ENCODE measurements around the gene PDGFB. TPM values are rescaled to one million over a fixed set of nuclear protein-coding genes. Genes with fewer than 3 reads are reported as not detected.

The PDGFB gene
- total RNA-seq, 1 donor from 2014 or later = 0.78 TPM

GRCh38 chr22:39238561-39238960 is 6.2 kb downstream of the PDGFB start:
- intact Hi-C loops (cut with micrococcal nuclease) = loop anchor here (5.0 kb wide), 1 partner anchor 66 kb away; no protein-coding TSS in a partner anchor
- peaks cover 61% of the 10 kb centered on the region for H3K27me3 Mint-ChIP-seq (ENCODE audit: insufficient read depth)
- H3K27ac Mint-ChIP-seq = no peak overlapping the region
- H3K4me1 Mint-ChIP-seq (ENCODE audit: low read depth) = peaks cover 40% of the 10 kb centered on the region
- no peak for DNase-seq (ENCODE audit: low spot score)
- peaks cover 2% of the 10 kb centered on the region for H3K36me3 Mint-ChIP-seq (ENCODE audit: low read depth)
- no peak overlapping the region for H3K4me3 Mint-ChIP-seq
- H3K9me3 Mint-ChIP-seq = no peaks in the 10 kb centered on the region

GRCh38 chr22:39238101-39238466 is 6.7 kb downstream of the PDGFB start:
- intact Hi-C loops (cut with micrococcal nuclease) = loop anchor here (5.0 kb wide), 1 partner anchor 66 kb away; no protein-coding TSS in a partner anchor
- DNase-seq (ENCODE audit: low spot score) = no peak
- H3K36me3 Mint-ChIP-seq (ENCODE audit: low read depth) = peaks cover 2% of the 10 kb centered on the region
- no peaks in the 10 kb centered on the region for H3K9me3 Mint-ChIP-seq
- peaks cover 63% of the 10 kb centered on the region for H3K27me3 Mint-ChIP-seq (ENCODE audit: insufficient read depth)
- H3K4me1 Mint-ChIP-seq (ENCODE audit: low read depth) = peaks cover 40% of the 10 kb centered on the region
- H3K27ac Mint-ChIP-seq = no peak overlapping the region
- H3K4me3 Mint-ChIP-seq = no peak overlapping the region

- no peak for DNase-seq (ENCODE audit: low spot score)
- no peak overlapping the region for H3K4me3 Mint-ChIP-seq
- no peak overlapping the region for H3K27ac Mint-ChIP-seq
- H3K27me3 Mint-ChIP-seq (ENCODE audit: insufficient read depth) = peaks cover 62% of the 10 kb centered on the region
- no peaks in the 10 kb centered on the region for H3K9me3 Mint-ChIP-seq
- intact Hi-C loops (cut with micrococcal nuclease) = loop anchor here (2.0 to 5.0 kb wide), 3 partner anchors 15 to 65 kb away; no protein-coding TSS in a partner anchor
- peaks cover 2% of the 10 kb centered on the region for H3K36me3 Mint-ChIP-seq (ENCODE audit: low read depth)
- H3K4me1 Mint-ChIP-seq (ENCODE audit: low read depth) = peaks cover 40% of the 10 kb centered on the region
Measured at GRCh38 chr22:39237318-39238100, 7.3 kb downstream of the PDGFB start.

GRCh38 chr22:39236321-39237317 is 8.2 kb downstream of the PDGFB start:
- H3K4me1 Mint-ChIP-seq (ENCODE audit: low read depth) = peaks cover 38% of the 10 kb centered on the region

GRCh38 chr22:39234867-39235687 is 9.7 kb downstream of the PDGFB start:
- Mint-ChIP-seq H3K36me3 (ENCODE audit: low read depth) (no peaks in the 10 kb centered on the region), H3K4me3 (no peak overlapping the region), H3K4me1 (ENCODE audit: low read depth) (peaks cover 23% of the 10 kb centered on the region), H3K27ac (no peak overlapping the region), H3K27me3 (ENCODE audit: insufficient read depth) (peaks cover 61% of the 10 kb centered on the region), H3K9me3 (no peaks in the 10 kb centered on the region)
- DNase-seq (ENCODE audit: low spot score) = no peak
- intact Hi-C loops (cut with micrococcal nuclease) = loop anchor here (5.0 kb wide), 1 partner anchor 63 kb away; no protein-coding TSS in a partner anchor

More at GRCh38 chr22:39236321-39237317, 8.2 kb downstream of the PDGFB start:
- H3K27ac Mint-ChIP-seq = no peak overlapping the region
- H3K9me3 Mint-ChIP-seq = no peaks in the 10 kb centered on the region
- H3K27me3 Mint-ChIP-seq (ENCODE audit: insufficient read depth) = peaks cover 66% of the 10 kb centered on the region
- peaks cover under 1% of the 10 kb centered on the region for H3K36me3 Mint-ChIP-seq (ENCODE audit: low read depth)
- intact Hi-C loops (cut with micrococcal nuclease) = loop anchor here (2.0 to 5.0 kb wide), 3 partner anchors 16 to 64 kb away; no protein-coding TSS in a partner anchor
- peak overlapping the region; percentile 40 for H3K4me3 Mint-ChIP-seq
- DNase-seq (ENCODE audit: low spot score) = peak; percentile 17

- Mint-ChIP-seq H3K27ac (no peak overlapping the region), H3K4me3 (no peak overlapping the region), H3K4me1 (ENCODE audit: low read depth) (peaks cover 23% of the 10 kb centered on the region), H3K27me3 (ENCODE audit: insufficient read depth) (peaks cover 59% of the 10 kb centered on the region), H3K9me3 (no peaks in the 10 kb centered on the region), H3K36me3 (ENCODE audit: low read depth) (no peaks in the 10 kb centered on the region)
- no peak for DNase-seq (ENCODE audit: low spot score)
- intact Hi-C loops (cut with micrococcal nuclease) = no loop called here
Measured at GRCh38 chr22:39234472-39234787, 10.4 kb downstream of the PDGFB start.

- Mint-ChIP-seq H3K4me1 (ENCODE audit: low read depth) (peaks cover 23% of the 10 kb centered on the region), H3K4me3 (no peak overlapping the region), H3K27ac (no peak overlapping the region), H3K27me3 (ENCODE audit: insufficient read depth) (peaks cover 60% of the 10 kb centered on the region), H3K9me3 (no peaks in the 10 kb centered on the region), H3K36me3 (ENCODE audit: low read depth) (no peaks in the 10 kb centered on the region)
- DNase-seq (ENCODE audit: low spot score) = no peak
- intact Hi-C loops (cut with micrococcal nuclease) = no loop called here
Measured at GRCh38 chr22:39233710-39234471, 10.9 kb downstream of the PDGFB start.

- intact Hi-C loops (cut with micrococcal nuclease) = no loop called here
- no peaks in the 10 kb centered on the region for H3K36me3 Mint-ChIP-seq (ENCODE audit: low read depth)
- peaks cover 23% of the 10 kb centered on the region for H3K4me1 Mint-ChIP-seq (ENCODE audit: low read depth)
- no peaks in the 10 kb centered on the region for H3K9me3 Mint-ChIP-seq
- peaks cover 60% of the 10 kb centered on the region for H3K27me3 Mint-ChIP-seq (ENCODE audit: insufficient read depth)
- DNase-seq (ENCODE audit: low spot score) = no peak
- no peak overlapping the region for H3K4me3 Mint-ChIP-seq
- H3K27ac Mint-ChIP-seq = no peak overlapping the region
Measured at GRCh38 chr22:39232806-39233709, 11.7 kb downstream of the PDGFB start.

- H3K27ac Mint-ChIP-seq = no peak overlapping the region
- H3K27me3 Mint-ChIP-seq (ENCODE audit: insufficient read depth) = peaks cover 53% of the 10 kb centered on the region
- intact Hi-C loops (cut with micrococcal nuclease) = no loop called here
- no peak for DNase-seq (ENCODE audit: low spot score)
- no peak overlapping the region for H3K4me3 Mint-ChIP-seq
- H3K36me3 Mint-ChIP-seq (ENCODE audit: low read depth) = no peaks in the 10 kb centered on the region
- peaks cover 17% of the 10 kb centered on the region for H3K4me1 Mint-ChIP-seq (ENCODE audit: low read depth)
- no peaks in the 10 kb centered on the region for H3K9me3 Mint-ChIP-seq
Measured at GRCh38 chr22:39232246-39232645, 12.5 kb downstream of the PDGFB start.

GRCh38 chr22:39231197-39231950 is 13.4 kb downstream of the PDGFB start:
- H3K4me3 Mint-ChIP-seq = no peak overlapping the region
- no peaks in the 10 kb centered on the region for H3K36me3 Mint-ChIP-seq (ENCODE audit: low read depth)
- peaks cover 46% of the 10 kb centered on the region for H3K27me3 Mint-ChIP-seq (ENCODE audit: insufficient read depth)
- intact Hi-C loops (cut with micrococcal nuclease) = no loop called here
- no peak overlapping the region for H3K27ac Mint-ChIP-seq
- H3K4me1 Mint-ChIP-seq (ENCODE audit: low read depth) = peaks cover 8% of the 10 kb centered on the region
- DNase-seq (ENCODE audit: low spot score) = no peak
- no peaks in the 10 kb centered on the region for H3K9me3 Mint-ChIP-seq
